Pancreas (tissue), 10 donors: Measurements from ENCODE around the gene ARHGAP22. TPM values are rescaled to one million over a fixed set of nuclear protein-coding genes. Genes with fewer than 3 reads are reported as not detected.

Experiments used
- ATAC-seq, 4 donors: fragments of 200-7000 bp; cut with Tn5 transposase; one replicate each; pipeline versions ENCODE4 v1.8.0 to v1.9.1; 2020; ENCODE audit warnings: mild to moderate bottlenecking in 4 of 4, moderate library complexity in 4 of 4
- DNase-seq, 6 donors: peaks; one replicate each; pipeline ENCODE4 v3.0.0-alpha.2; 2020
- FAIRE-seq: peaks from 2 replicates; lab custom pipeline; 2012; peaks lifted over from hg19 to GRCh38; lab: Jason Lieb, UNC
- H3K27ac ChIP-seq, 4 donors: fragments of 200-600 bp; sonication (generic); 1 replicate in 3 of 4; 2 replicates in 1 of 4; pipeline versions ENCODE4 v1.5.0 to v1.8.0; 2020
- H3K27me3 ChIP-seq, 4 donors: fragments of 200-600 bp; one replicate each; pipeline ENCODE4 v1.8.0; 2021
- H3K36me3 ChIP-seq, 3 donors: fragments of 200-600 bp; sonication (generic) in 1 of 3; one replicate each; pipeline versions ENCODE4 v1.5.0 to v1.8.0; 2020 to 2021
- H3K4me1 ChIP-seq, 3 donors: fragments of 200-600 bp; one replicate each; pipeline ENCODE4 v1.8.0; 2021
- H3K4me3 ChIP-seq, 4 donors: fragments of 200-600 bp; sonication (generic) in 2 of 4; one replicate each; pipeline versions ENCODE4 v1.5.0 to v1.8.0; 2020 to 2021
- H3K9me3 ChIP-seq, 4 donors: fragments of 200-600 bp; one replicate each; pipeline ENCODE4 v1.8.0; 2021
- CTCF ChIP-seq, 4 donors: fragments of 200-600 bp; sonication (generic) in 3 of 4; IDR thresholded peaks; one replicate each; pipeline versions ENCODE4 v1.5.0 to v1.8.0; 2021; ENCODE audit warnings: antibody characterized with exemption in 4 of 4
- WGBS, 2 donors: extraction: QIAGEN DNeasy Blood & Tissue Kit; methylation state at CpG; one replicate each; pipeline ENCODE4 v1.1.7; 2013; 5-methylcytosine and 5-hydroxymethylcytosine counted together
- intact Hi-C, 3 donors: fragments of 100-400 bp; cut with DNase I; formaldehyde crosslinking; loops; one replicate each; pipeline versions ENCODE4 v1.11.1 to v1.14.2; 2022
- polyA plus RNA-seq, 2 donors: library from polyadenylated mRNA; stranded (reverse); fragments of 200-250 nt; gene quantifications; one replicate each; pipeline ENCODE4 v1.2.3, GENCODE V29; 2013
- total RNA-seq, 6 donors: library from RNA; stranded (reverse); fragmentation: NEBNext Ultra II Directional in 4 of 6; extraction: Animal tissue kit (Norgen Biotek cat#: 25700) in 4 of 6; gene quantifications; one replicate each; pipeline versions ENCODE4 v1.2.1 to v1.2.4, GENCODE V29; 2021 to 2023
- donor health status: healthy with polysubstance abuse.
- donor health status: DM: no; HTN: no; CAD: no; lungs with moderate emphysema.
- donor health status: DM: no; HTN: no; CAD: no.
- donor health status: control.
- donor health status: control.
- donor health status: Bipolar disorder and iron deficiency.
- donor health status: DM: yes; HTN: yes; CAD: no.
- donor health status: DM: no; HTN: no; CAD: no.
- donor health status: DM: no; HTN: no; CAD: no.
- donor health status: DM: yes; HTN: yes; CAD: no.

ARHGAP22 gene
- total and polyA plus RNA-seq, 8 donors = 1.1 to 6.0 (median 1.9) TPM

DNA sequence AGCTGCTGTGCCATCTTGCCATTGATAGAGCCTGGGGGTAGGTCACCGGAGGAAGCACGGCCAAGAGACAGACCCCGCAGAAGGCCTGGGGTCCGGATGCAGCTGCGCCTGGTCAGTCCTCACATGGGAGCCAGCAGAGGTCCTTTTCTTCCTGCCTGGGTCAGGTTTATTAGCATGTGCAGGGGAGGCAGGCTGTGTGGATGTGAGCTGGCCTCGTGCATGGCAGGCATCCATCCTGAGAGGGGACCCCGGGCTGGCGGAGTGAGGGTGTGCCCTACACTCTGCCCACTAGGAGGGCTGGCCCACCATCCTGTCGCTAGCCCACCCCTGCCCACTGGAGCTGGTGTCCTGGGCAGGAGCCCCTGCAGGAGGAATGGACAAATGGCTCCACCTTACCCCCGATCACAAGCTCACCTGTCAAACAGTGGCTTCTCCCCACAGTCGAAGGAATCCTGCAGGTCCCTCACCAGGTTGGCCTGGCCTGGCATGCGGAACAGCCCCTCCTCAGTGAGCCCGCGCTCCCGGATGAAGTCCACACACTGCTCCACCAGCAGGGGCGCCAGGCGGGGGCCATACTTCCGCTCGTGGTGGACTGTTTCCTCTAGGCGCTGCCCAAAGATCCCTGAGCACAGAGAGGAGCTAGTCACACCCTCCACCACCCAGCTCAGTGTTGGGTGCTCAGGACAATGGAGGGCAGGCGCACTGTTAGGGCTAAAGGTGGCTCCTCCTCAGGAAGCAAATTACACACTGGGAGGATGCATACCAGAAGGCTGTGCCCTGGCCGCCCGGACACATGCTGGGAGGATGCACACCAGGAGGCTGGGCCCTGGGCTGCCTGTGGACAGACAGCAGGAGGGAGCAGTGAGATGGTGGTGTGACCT is 145.4 kb downstream of the ARHGAP22 start:
- FAIRE-seq = no peak
- intact Hi-C loops = no loop called here
- WGBS, 2 donors = 84 to 88% methylated on average over 23 of the region's 23 CpGs
- H3K27ac ChIP-seq = no peak overlapping the region
- ATAC-seq = no peak
- no peaks in the 10 kb centered on the region for H3K36me3 ChIP-seq
- no peaks in the 10 kb centered on the region for H3K9me3 ChIP-seq
- no peak for TF ChIP-seq CTCF (IDR thresholded peaks at IDR 0.05)
- H3K4me1 ChIP-seq = no peaks in the 10 kb centered on the region
- no peaks in the 10 kb centered on the region for H3K27me3 ChIP-seq
- no peak overlapping the region for H3K4me3 ChIP-seq
- peak in 3 of 6 donors; percentile 11 to 54 (median 47) for DNase-seq

GRCh38 chr10:48458662-48459048 is 146.2 kb downstream of the ARHGAP22 start:
- Histone ChIP-seq H3K27ac (no peak overlapping the region), H3K9me3 (no peaks in the 10 kb centered on the region), H3K36me3 (no peaks in the 10 kb centered on the region), H3K27me3 (no peaks in the 10 kb centered on the region), H3K4me3 (no peak overlapping the region), H3K4me1 (no peaks in the 10 kb centered on the region)
- no peak for TF ChIP-seq CTCF (IDR thresholded peaks at IDR 0.05)
- intact Hi-C loops = no loop called here
- ATAC-seq (no peak), DNase-seq (peak in 3 of 6 donors; percentile 10 to 44 (median 31)), FAIRE-seq (no peak)
- WGBS, 2 donors = 70 to 75% methylated on average over 6 of the region's 6 CpGs

DNA sequence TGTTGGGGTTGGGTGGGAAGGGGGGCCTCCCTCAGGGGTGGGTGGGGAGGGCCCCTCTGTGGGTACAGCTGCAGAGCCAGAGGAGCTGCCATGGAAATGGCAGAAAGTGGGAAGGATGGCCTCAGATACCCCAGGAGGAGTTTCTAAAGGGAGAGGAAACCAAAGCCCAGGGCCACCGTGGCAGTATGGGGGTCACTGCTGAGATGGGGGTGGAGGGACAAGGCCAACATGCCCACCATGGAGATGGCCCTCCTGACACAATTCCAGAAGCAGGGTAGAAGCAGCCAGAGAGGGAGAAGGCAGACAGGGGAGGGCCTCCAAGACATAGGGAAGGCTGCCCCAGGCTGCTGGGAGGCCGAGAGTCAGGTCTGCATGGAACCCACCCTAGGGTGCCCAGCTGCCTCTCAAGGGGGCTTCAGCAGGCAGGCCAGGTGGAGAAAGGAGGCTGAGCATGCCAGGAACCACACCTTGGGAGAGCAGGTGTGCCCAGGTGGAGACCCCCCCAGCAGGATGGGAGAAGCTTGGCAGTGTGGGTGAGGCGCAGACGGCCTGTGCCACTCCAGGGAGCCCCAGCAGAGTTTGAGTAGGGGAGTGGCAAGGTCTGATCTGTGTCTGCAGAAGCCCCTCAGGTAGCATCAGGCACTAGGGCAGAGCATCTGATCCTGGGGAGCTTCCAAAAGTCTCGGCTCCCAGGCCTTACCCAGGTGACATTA is 146.8 kb downstream of the ARHGAP22 start:
- peak in 3 of 6 donors; percentile 6 to 44 (median 43) for DNase-seq

GRCh38 chr10:48456808-48457761 is 147.8 kb downstream of the ARHGAP22 start:
- intact Hi-C loops = no loop called here
- no peak for TF ChIP-seq CTCF (IDR thresholded peaks at IDR 0.05)
- Histone ChIP-seq H3K27me3 (no peaks in the 10 kb centered on the region), H3K4me3 (no peak overlapping the region), H3K9me3 (no peaks in the 10 kb centered on the region), H3K36me3 (no peaks in the 10 kb centered on the region), H3K27ac (no peak overlapping the region), H3K4me1 (no peaks in the 10 kb centered on the region)
- peak in 3 of 6 donors; percentile 5 to 59 (median 38) for DNase-seq
- FAIRE-seq = no peak
- no peak for ATAC-seq
- WGBS, 2 donors = 75 to 78% methylated on average over 21 to 24 of the region's 24 CpGs

More for the DNA sequence above, 146.8 kb downstream of the ARHGAP22 start:
- no peaks in the 10 kb centered on the region for H3K27me3 ChIP-seq
- WGBS, 2 donors = 72 to 77% methylated on average over 5 of the region's 5 CpGs
- H3K4me1 ChIP-seq = no peaks in the 10 kb centered on the region
- no peak for FAIRE-seq
- H3K4me3 ChIP-seq = no peak overlapping the region
- H3K36me3 ChIP-seq = no peaks in the 10 kb centered on the region
- TF ChIP-seq CTCF (IDR thresholded peaks at IDR 0.05) = no peak
- H3K27ac ChIP-seq = no peak overlapping the region
- no peaks in the 10 kb centered on the region for H3K9me3 ChIP-seq
- intact Hi-C loops = no loop called here
- ATAC-seq = no peak
